Activated T-cell treated with anti-CD3 and anti-CD28 coated beads, Interleukin-2, amount 50 U/mL, for 4 hours (primary cell): ENCODE results near the gene GAS5. TPM values are rescaled to one million over a fixed set of nuclear protein-coding genes. Genes with fewer than 3 reads are reported as not detected.
A peak's percentile ranks its signal among the peaks of the same experiment; 100 is the strongest.
"Not testable (repeated sequence)": the region's sequence is repeated elsewhere in the genome, so short reads cannot be mapped to it uniquely, and the experiment has no call there.

Experiments
- ATAC-seq, 2 donors: fragments of 200-7000 bp; cut with Tn5 transposase; one replicate each; pipeline ENCODE4 v1.10.0; 2021
- DNase-seq: peaks from one replicate; pipeline ENCODE4 v3.0.0-alpha.2; 2020
- H3K27me3 Mint-ChIP-seq: one replicate; pipeline ENCODE4 v1.8.0; 2021; ENCODE audit warnings: low read depth, mixed read lengths
- H3K36me3 Mint-ChIP-seq: one replicate; pipeline ENCODE4 v1.8.0; 2022; ENCODE audit warnings: mixed read lengths; ENCODE audit not compliant: insufficient read depth
- H3K4me1 Mint-ChIP-seq: one replicate; pipeline ENCODE4 v1.8.0; 2021; ENCODE audit warnings: low read depth, mixed read lengths
- H3K4me3 Mint-ChIP-seq: one replicate; pipeline ENCODE4 v1.8.0; 2021; ENCODE audit warnings: mild to moderate bottlenecking, moderate library complexity, mixed read lengths
- H3K9me3 Mint-ChIP-seq: one replicate; pipeline ENCODE4 v1.8.0; 2021; ENCODE audit warnings: mixed read lengths
- total RNA-seq, 3 donors: library from RNA; stranded (reverse); gene quantifications; one replicate each; pipeline ENCODE4 v1.2.1, GENCODE V29; 2021

Gene GAS5
- total RNA-seq, 3 donors from 2014 or later, result 836 to 968 (median 925) TPM

DNA sequence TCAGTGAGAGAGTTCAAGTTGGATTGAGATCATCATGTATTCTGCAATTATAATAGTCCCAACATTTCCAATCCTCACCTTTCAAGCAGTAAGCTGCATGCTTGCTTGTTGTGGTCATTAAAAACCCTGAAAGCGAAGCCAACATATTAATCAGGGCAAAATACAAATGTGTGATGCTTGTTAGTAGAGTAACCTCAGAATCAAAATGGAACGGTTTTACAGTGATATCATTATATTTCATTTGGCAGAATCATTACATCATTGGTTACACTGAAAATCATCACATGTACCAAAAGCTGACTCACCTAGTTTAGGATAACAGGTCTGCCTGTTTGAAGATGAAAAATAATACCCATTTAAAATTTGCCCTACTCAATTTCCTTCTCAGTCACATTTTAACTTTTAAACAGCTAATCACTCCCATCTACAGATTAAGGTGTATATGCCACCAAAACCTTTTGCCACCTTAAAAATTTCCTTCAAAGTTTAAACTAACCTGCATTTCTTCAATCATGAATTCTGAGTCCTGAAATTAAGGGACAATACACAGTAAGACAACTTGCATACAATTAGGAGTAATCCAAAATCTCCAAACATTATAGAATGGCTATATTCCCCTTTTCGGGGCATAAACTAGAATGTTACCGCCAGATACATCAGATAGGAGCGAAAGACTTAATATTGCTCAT, 3.5 kb downstream of the GAS5 start:
- peaks cover 30% of the 10 kb centered on the region for H3K4me1 Mint-ChIP-seq
- no peak for ATAC-seq

DNA sequence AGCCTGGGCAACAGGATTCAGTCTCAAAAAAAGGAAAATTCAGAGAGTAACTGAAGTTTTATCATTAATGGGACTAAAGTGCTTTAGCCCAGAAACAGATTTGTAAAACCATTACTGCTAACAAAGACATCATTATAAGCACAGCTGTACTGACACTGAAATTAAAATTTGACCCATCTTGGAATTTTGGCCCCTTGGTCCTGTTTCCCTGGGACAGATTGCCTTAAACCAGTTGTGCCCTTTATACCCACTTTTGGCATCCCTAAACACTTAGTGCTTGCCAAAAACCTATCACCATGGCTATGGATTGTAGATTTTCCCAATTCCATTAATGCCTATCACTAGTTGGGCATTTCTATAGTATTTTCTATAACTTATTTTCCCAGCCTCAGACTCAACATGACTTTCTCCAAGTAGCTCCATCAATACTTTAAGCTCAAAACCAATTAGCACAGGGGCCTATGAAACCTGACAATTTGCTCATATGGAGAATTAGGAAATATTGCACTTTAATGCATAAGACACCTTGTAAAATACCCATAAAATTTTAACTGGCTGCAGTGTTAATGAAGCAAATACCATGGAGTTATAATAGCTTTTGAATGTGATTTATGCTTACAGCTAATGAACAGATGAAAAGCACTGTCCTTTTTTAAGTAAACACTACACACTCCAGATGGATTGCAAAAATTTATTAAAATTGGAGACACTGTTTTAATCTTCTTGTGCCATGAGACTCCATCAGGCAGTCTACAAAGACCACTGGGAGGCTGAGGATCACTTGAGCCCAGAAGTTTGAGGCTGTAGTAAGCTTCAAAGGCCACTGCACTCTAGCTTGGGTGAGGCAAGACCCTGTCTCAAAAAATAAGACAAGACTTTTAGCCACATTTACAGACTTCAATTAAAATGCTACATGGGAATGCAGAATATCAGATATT, 4.3 kb downstream of the GAS5 start:
- Mint-ChIP-seq H3K9me3 (no peaks in the 10 kb centered on the region), H3K4me3 (peak overlapping the region; percentile 91), H3K36me3 (peaks cover 60% of the 10 kb centered on the region), H3K4me1 (peaks cover 22% of the 10 kb centered on the region), H3K27me3 (no peaks in the 10 kb centered on the region)
- ATAC-seq, result no peak
- DNase-seq, result no peak

More for the DNA sequence above, 3.5 kb downstream of the GAS5 start:
- peaks cover 60% of the 10 kb centered on the region for H3K36me3 Mint-ChIP-seq
- no peaks in the 10 kb centered on the region for H3K9me3 Mint-ChIP-seq
- DNase-seq, result no peak
- peak overlapping the region; percentile 91 for H3K4me3 Mint-ChIP-seq
- no peaks in the 10 kb centered on the region for H3K27me3 Mint-ChIP-seq

DNA sequence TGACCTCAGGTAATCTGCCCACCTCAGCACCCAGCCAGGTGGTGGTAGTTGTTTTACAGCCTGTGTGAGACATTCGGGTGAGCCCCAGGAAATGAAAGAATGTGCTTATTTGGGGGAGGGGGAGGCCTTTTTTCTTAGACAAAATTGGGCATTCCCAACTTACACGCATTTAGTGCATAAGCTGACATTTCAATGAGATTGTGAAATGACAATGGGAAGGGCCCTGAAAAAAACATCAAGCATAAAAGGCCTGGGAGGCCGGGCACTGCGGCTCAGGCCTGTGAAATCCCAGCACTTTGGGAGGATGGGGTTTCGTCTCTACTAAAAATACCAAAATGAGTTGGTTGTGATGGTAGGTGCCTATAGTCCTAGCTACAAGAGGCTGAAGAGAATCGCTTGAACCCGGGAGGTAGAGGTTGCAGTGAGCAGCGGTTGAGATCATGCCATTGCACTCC, 5.0 kb downstream of the GAS5 start:
- peak overlapping the region; percentile 91 for H3K4me3 Mint-ChIP-seq
- ATAC-seq, result peak; percentile 1 to 13

DNA sequence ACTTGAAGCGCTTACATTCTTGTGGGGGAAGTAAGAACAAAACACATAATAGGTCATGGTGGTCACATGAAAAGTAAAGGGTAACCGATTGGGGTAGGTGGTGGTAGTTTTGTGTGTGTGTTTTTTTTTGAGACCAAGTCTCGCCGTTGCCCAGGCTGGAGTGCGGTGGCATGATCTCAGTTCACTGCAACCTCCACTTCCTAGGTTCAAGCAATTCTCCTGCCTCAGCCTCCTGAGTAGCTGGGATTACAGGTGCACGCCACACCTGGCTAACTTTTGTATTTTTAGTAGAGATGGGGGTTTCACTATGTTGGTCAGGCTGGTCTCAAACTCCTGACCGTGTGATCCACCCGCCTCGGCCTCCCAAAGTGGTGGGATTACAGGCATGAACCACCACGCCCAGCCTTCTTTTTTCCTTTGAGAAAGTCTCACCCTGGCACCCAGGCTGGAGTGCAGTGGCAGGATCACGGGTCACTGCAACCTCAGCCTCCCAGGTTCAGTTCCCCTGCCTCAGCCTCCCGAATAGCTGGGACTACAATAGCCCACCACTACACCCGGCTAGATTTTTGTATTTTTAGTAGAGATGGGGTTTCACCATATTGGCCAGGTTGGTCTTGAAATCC, 5.5 kb downstream of the GAS5 start:
- H3K4me3 Mint-ChIP-seq, result peak overlapping the region; percentile 91
- H3K4me1 Mint-ChIP-seq, result peaks cover 22% of the 10 kb centered on the region
- H3K9me3 Mint-ChIP-seq, DNase-seq, H3K27me3 Mint-ChIP-seq: not testable (repeated sequence)
- peaks cover 63% of the 10 kb centered on the region for H3K36me3 Mint-ChIP-seq
- peak; percentile 25 to 28 for ATAC-seq

More for the DNA sequence above, 5.0 kb downstream of the GAS5 start:
- Mint-ChIP-seq H3K36me3 (peaks cover 64% of the 10 kb centered on the region), H3K27me3 (no peaks in the 10 kb centered on the region), H3K4me1 (peaks cover 22% of the 10 kb centered on the region), H3K9me3 (no peaks in the 10 kb centered on the region)
- no peak for DNase-seq

DNA sequence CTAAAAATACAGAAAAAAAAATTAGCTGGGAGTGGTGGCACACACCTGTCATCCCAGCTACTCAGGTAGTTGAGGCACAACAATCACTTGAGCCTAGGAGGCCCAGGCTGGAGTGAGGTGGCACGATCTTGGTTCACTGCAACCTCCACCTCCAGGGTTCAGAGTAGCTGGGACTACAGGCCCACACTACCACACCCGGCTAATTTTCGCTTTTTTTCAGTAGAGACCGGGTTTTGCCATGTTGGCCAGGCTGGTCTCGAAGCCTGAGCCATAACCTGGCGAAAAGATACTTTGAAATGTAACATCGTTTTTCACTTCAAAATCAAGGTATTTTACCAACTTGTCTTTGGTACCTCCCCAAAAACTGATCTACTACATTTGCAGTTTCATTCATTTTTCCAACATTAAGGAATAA, 6.1 kb downstream of the GAS5 start:
- peak; percentile 28 to 40 for ATAC-seq
- H3K4me3 Mint-ChIP-seq, result peak overlapping the region; percentile 31
- no peak for DNase-seq

DNA sequence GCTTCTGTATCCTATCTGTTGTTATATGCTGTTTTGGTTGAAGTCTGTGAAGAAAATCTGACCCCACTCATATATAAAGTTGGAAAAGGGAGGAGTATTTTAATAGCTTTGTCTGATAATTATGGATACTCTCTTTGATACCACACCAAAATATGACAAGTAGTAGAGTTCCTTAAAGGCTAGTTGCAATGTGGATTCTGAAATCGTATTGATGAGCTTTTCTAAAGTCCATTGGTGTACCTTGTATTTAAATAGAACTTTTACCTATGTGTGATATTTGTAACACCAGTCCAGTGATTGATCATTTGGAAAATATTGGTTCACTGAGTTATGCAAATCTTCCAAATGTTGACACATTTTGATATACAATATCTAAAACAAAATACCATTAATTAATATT, 7.7 kb downstream of the GAS5 start:
- Mint-ChIP-seq H3K27me3 (no peaks in the 10 kb centered on the region), H3K4me3 (no peak overlapping the region), H3K36me3 (peaks cover 54% of the 10 kb centered on the region), H3K4me1 (peaks cover 13% of the 10 kb centered on the region), H3K9me3 (no peaks in the 10 kb centered on the region)
- ATAC-seq (no peak), DNase-seq (no peak)

More for the DNA sequence above, 6.1 kb downstream of the GAS5 start:
- Mint-ChIP-seq H3K27me3 (no peaks in the 10 kb centered on the region), H3K36me3 (peaks cover 58% of the 10 kb centered on the region), H3K9me3 (no peaks in the 10 kb centered on the region), H3K4me1 (peaks cover 22% of the 10 kb centered on the region)

DNA sequence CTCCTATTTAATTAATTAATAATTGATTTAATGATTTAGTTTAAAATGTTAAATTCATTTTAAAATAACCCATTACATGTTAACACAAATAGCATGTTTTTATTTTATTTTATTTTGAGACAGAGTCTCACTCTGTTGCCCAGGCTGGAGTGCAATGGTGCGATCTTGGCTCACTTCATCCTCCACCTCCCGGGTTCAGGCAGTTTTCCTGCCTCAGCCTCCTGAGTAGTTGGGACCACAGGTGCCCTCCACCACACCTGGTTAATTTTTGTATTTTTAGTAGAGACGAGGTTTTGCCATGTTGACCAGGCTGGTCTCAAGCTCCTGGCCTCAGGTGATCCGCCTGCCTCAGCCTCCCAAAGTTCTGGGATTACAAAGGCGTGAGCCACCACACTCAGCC, 8.2 kb downstream of the GAS5 start:
- not testable (repeated sequence) for ATAC-seq, H3K9me3 Mint-ChIP-seq, H3K27me3 Mint-ChIP-seq, DNase-seq, H3K4me1 Mint-ChIP-seq, H3K4me3 Mint-ChIP-seq
- H3K36me3 Mint-ChIP-seq, result peaks cover 53% of the 10 kb centered on the region

DNA sequence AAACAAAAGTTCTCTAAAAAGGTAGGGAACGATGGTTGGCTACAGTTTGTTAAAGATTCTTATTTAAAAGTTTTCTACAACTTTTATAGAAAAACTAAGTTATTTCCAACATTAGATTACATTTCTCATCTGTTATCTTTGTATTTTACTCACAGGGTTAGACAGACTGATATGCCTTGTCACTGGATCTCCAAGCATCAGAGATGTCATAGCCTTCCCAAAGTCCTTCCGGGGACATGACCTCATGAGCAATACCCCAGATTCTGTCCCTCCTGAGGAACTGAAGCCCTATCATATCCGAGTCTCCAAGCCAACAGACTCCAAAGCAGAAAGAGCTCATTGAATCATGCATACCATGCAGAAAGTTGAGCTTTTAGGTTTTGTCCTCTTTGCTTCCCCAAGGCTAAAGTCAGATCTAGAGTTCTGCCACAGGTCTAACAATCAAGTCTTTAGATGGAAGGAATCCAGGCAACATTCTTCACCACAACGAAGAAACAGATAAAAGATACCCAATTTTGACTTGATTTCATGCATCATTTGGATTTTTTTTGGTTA, 10.3 kb downstream of the GAS5 start:
- Mint-ChIP-seq H3K4me1 (no peaks in the 10 kb centered on the region), H3K9me3 (no peaks in the 10 kb centered on the region), H3K27me3 (no peaks in the 10 kb centered on the region), H3K36me3 (peaks cover 47% of the 10 kb centered on the region), H3K4me3 (no peak overlapping the region)
- DNase-seq (no peak), ATAC-seq (no peak)

DNA sequence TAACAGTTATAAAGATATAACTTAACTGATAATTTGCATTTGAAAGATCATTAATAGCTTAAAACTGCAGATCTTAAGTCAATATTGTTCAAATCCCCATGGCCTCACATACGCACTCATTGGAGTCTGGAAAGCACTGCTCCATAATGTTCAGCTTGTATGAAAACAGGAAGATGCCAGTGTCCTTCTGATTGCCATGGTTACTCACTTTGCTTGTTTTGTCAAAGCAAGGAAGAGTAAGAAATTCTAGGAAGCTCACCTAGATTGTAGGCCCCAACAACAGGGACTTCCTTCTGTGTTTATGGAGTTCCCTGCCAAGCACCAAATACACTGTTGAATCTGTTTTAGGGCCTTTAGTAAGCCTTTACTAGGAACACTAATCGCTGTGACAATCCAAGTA, 10.9 kb downstream of the GAS5 start:
- no peaks in the 10 kb centered on the region for H3K27me3 Mint-ChIP-seq
- H3K9me3 Mint-ChIP-seq, result no peaks in the 10 kb centered on the region
- ATAC-seq, result no peak
- DNase-seq, result no peak
- H3K4me1 Mint-ChIP-seq, result no peaks in the 10 kb centered on the region
- peaks cover 45% of the 10 kb centered on the region for H3K36me3 Mint-ChIP-seq
- no peak overlapping the region for H3K4me3 Mint-ChIP-seq

DNA sequence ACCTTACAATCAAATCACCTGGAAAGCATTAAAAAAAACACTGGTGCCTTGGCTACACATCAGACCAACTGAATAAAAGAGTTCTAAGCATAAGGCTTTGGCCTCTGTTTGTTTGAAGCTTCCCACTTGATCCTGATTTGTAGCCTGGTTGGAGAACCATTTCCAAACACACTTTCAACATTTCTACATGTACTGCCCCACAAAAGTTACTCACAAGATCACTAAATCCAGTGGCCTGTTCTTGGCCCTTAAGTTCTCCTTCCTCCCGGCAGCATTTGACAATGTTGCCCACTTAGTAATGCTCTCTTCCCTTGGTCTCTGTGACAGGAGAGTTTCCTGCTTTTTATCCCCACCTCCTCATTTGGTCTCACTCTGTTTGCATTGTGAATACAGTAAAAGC, 11.8 kb downstream of the GAS5 start:
- no peaks in the 10 kb centered on the region for H3K27me3 Mint-ChIP-seq
- H3K9me3 Mint-ChIP-seq, result no peaks in the 10 kb centered on the region
- peaks cover 45% of the 10 kb centered on the region for H3K36me3 Mint-ChIP-seq
- ATAC-seq (no peak), DNase-seq (no peak)
- no peaks in the 10 kb centered on the region for H3K4me1 Mint-ChIP-seq
- no peak overlapping the region for H3K4me3 Mint-ChIP-seq

DNA sequence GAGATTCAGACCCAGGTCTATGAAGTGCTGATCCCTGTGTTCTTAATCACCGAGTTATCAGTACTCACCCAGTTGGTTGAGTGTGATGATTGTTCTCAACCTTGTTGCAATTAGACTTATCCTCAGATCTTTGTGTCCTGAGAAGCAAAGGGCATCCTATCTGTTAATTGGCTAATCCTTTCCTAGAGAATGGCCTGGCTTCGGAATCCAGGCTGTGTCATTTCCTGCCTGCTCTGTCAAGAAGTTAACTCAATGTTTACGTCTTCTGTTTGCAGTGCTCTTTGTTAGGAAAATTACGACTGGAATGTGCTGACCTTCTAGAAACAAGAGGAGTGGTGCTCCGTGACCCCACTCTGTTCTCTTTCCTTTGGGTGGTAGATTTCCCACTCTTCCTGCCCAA, 14.7 kb downstream of the GAS5 start:
- peaks cover 36% of the 10 kb centered on the region for H3K36me3 Mint-ChIP-seq
- H3K27me3 Mint-ChIP-seq, result no peaks in the 10 kb centered on the region
- DNase-seq, result no peak
- H3K4me1 Mint-ChIP-seq, result no peaks in the 10 kb centered on the region
- no peak overlapping the region for H3K4me3 Mint-ChIP-seq
- ATAC-seq, result no peak
- no peaks in the 10 kb centered on the region for H3K9me3 Mint-ChIP-seq

DNA sequence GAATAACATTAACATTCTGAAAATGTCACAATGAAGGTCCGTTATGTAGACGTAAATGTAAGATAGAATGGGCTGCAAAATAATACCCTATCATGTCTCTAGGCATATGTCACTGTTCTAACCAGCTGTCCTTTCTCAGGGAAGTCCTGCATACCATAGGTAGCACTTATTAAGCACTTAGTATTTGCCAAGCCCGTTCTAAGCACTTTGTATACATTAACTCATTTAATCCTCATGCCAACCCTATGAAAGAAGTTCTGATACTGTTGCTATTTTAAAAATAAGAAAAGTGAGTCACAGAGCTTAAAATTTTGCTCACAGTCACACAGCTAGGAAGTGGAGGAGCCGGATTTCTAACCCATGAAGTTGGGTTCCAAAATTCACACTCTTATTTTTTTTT, 15.7 kb downstream of the GAS5 start:
- H3K9me3 Mint-ChIP-seq, result no peaks in the 10 kb centered on the region
- H3K36me3 Mint-ChIP-seq, result peaks cover 28% of the 10 kb centered on the region
- H3K27me3 Mint-ChIP-seq, result no peaks in the 10 kb centered on the region
- H3K4me1 Mint-ChIP-seq, result no peaks in the 10 kb centered on the region
- ATAC-seq (no peak), DNase-seq (no peak)
- H3K4me3 Mint-ChIP-seq, result no peak overlapping the region

DNA sequence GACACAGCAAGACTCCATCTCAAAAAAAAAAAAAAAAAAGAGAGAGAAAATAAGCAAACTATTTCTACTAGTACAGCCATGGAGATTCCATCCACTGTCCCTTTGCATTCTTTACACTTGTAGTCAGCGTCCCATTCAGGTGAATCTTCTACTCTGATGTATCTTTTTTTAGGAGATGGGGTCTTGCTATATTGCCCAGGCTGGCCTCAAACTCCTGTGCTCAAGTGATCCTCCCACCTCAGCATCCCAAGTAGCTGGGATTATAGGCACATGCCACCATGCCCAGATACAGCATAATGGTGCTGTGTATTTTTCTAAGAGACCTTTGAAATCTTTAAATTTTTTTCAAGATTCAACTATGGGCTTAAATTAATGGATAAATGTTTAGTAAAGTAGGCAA, 35.0 kb downstream of the GAS5 start:
- Mint-ChIP-seq H3K9me3 (no peaks in the 10 kb centered on the region), H3K36me3 (peaks cover 26% of the 10 kb centered on the region), H3K4me1 (peaks cover 4% of the 10 kb centered on the region)

DNA sequence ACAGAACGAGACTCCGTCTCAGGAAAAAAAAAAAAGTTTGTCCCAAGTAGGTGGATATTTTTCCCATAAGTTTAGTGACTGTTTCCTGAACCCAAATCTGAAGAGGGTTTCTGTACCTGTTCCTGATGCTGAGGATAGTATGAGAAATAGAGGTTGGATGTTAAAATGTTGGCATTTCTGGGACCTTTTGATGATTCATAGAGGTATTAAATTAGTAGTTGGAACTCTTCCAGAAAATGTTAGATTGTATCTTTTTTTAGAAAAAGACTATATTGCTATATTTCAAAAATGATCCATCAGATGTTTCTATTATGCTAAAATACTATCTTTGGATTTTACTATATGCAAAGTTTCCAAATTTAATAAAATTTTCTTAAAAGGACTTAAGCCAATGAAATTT, 40.2 kb downstream of the GAS5 start:
- peaks cover 15% of the 10 kb centered on the region for H3K36me3 Mint-ChIP-seq
- H3K4me1 Mint-ChIP-seq, result peaks cover 29% of the 10 kb centered on the region
- no peaks in the 10 kb centered on the region for H3K27me3 Mint-ChIP-seq
- no peak for DNase-seq
- H3K4me3 Mint-ChIP-seq, result no peak overlapping the region
- ATAC-seq, result no peak
- H3K9me3 Mint-ChIP-seq, result no peaks in the 10 kb centered on the region

More for the DNA sequence above, 35.0 kb downstream of the GAS5 start:
- DNase-seq (no peak), ATAC-seq (no peak)
- Mint-ChIP-seq H3K27me3 (no peaks in the 10 kb centered on the region), H3K4me3 (no peak overlapping the region)
